GM23338 (cell line): ENCODE data around the gene CSRNP3. TPM values are rescaled to one million over a fixed set of nuclear protein-coding genes. Genes with fewer than 3 reads are reported as not detected.

Experiments
- ATAC-seq: fragments of 200-7000 bp; cut with Tn5 transposase; 3 replicates; pipeline ENCODE4 v1.9.1; 2020
- DNase-seq: peaks from one replicate; pipeline ENCODE4 v3.0.0-alpha.2; 2015; ENCODE audit warnings: low spot score
- H2AFZ ChIP-seq: fragments of 200-600 bp; sonication (generic); 2 replicates; pipeline ENCODE4 v1.8.0; 2016; ENCODE audit warnings: antibody characterized with exemption, mild to moderate bottlenecking, moderate library complexity
- H3F3A ChIP-seq: fragments of 200-600 bp; sonication (generic); replicated peaks from 2 replicates; pipeline ENCODE4 v1.8.0; 2017; ENCODE audit warnings: antibody characterized with exemption, mixed run types, low read depth
- H3K27ac ChIP-seq: fragments of 200-600 bp; sonication (generic); 2 replicates; pipeline ENCODE4 v1.6.1; 2016; ENCODE audit warnings: low read depth
- H3K27me3 ChIP-seq: fragments of 200-600 bp; sonication (generic); 2 replicates; pipeline ENCODE4 v1.8.0; 2016; ENCODE audit warnings: mild to moderate bottlenecking, mixed run types, moderate library complexity; ENCODE audit not compliant: insufficient read depth
- H3K36me3 ChIP-seq: fragments of 200-600 bp; sonication (generic); 2 replicates; pipeline ENCODE4 v1.8.0; 2016; ENCODE audit warnings: mild to moderate bottlenecking; ENCODE audit not compliant: insufficient read depth
- H3K4me1 ChIP-seq: fragments of 200-600 bp; sonication (generic); 2 replicates; pipeline ENCODE4 v1.8.0; 2016; ENCODE audit warnings: mild to moderate bottlenecking, moderate library complexity; ENCODE audit not compliant: insufficient read depth
- H3K4me2 ChIP-seq: fragments of 200-600 bp; sonication (generic); 2 replicates; pipeline ENCODE4 v1.7.1; 2017; ENCODE audit warnings: mixed run types
- H3K4me3 ChIP-seq: fragments of 200-600 bp; sonication (generic); 2 replicates; pipeline ENCODE4 v1.6.1; 2016; ENCODE audit warnings: mixed run types
- H3K79me2 ChIP-seq: fragments of 200-600 bp; sonication (generic); replicated peaks from 2 replicates; pipeline ENCODE4 v1.8.0; 2017; ENCODE audit warnings: mild to moderate bottlenecking; ENCODE audit not compliant: insufficient read depth
- H3K9me2 ChIP-seq: fragments of 200-600 bp; sonication (generic); 2 replicates; pipeline ENCODE4 v1.8.0; 2017; ENCODE audit not compliant: insufficient read depth
- H4K20me1 ChIP-seq: fragments of 200-600 bp; sonication (generic); replicated peaks from 2 replicates; pipeline ENCODE4 v1.8.0; 2017; ENCODE audit warnings: mild to moderate bottlenecking; ENCODE audit not compliant: insufficient read depth
- H3K27ac Mint-ChIP-seq: 2 replicates; pipeline ENCODE4 v1.8.0; 2020; ENCODE audit warnings: inconsistent platforms, mild to moderate bottlenecking, moderate library complexity, mixed read lengths
- H3K27me3 Mint-ChIP-seq: 3 replicates; pipeline ENCODE4 v1.8.0; 2022; ENCODE audit warnings: low read depth, mild to moderate bottlenecking, moderate library complexity, mixed read lengths, inconsistent platforms; ENCODE audit not compliant: insufficient read depth, poor library complexity
- H3K36me3 Mint-ChIP-seq: 3 replicates; pipeline ENCODE4 v1.8.0; 2021; ENCODE audit warnings: low read depth, mild to moderate bottlenecking, inconsistent platforms, moderate library complexity, mixed read lengths
- H3K4me1 Mint-ChIP-seq: 3 replicates; pipeline ENCODE4 v1.8.0; 2020; ENCODE audit warnings: mild to moderate bottlenecking, inconsistent platforms, mixed read lengths
- H3K4me3 Mint-ChIP-seq: 3 replicates; pipeline ENCODE4 v1.8.0; 2021; ENCODE audit warnings: moderate library complexity, mild to moderate bottlenecking, inconsistent platforms, mixed read lengths
- H3K9me3 Mint-ChIP-seq: 3 replicates; pipeline ENCODE4 v1.8.0; 2020; ENCODE audit warnings: moderate library complexity, mild to moderate bottlenecking, inconsistent platforms, mixed read lengths
- CREB1 ChIP-seq: fragments of 250-450 bp; sonication (Bioruptor Pico); IDR thresholded peaks from 2 replicates; pipeline ENCODE4 v1.5.0; 2020; ENCODE audit warnings: low read depth, mild to moderate bottlenecking, moderate library complexity
- EZH2 ChIP-seq: fragments of 200-600 bp; sonication (generic); IDR thresholded peaks from one replicate; pipeline ENCODE4 v1.8.0; 2017; ENCODE audit warnings: antibody characterized with exemption, mild to moderate bottlenecking, low read depth; ENCODE audit not compliant: unreplicated experiment
- EZH2phosphoT487 ChIP-seq: fragments of 200-600 bp; sonication (generic); IDR thresholded peaks from one replicate; pipeline ENCODE4 v1.8.1; 2018; ENCODE audit warnings: antibody characterized with exemption; ENCODE audit not compliant: unreplicated experiment
- JUNB ChIP-seq: IDR thresholded peaks from one replicate; pipeline ENCODE4 v1.6.1; 2016; ENCODE audit warnings: antibody characterized with exemption; ENCODE audit not compliant: unreplicated experiment
- NANOG ChIP-seq: IDR thresholded peaks from 2 replicates; pipeline ENCODE4 v1.6.1; 2016; ENCODE audit warnings: antibody characterized with exemption, borderline replicate concordance
- POLR2AphosphoS5 ChIP-seq: IDR thresholded peaks from 2 replicates; pipeline ENCODE4 v1.6.1; 2016; ENCODE audit warnings: antibody characterized with exemption, low read depth
- STAT1 ChIP-seq: IDR thresholded peaks from one replicate; pipeline ENCODE4 v1.6.1; 2016; ENCODE audit warnings: antibody characterized with exemption; ENCODE audit not compliant: unreplicated experiment
- ZNF114 ChIP-seq: fragments of 250-450 bp; sonication (Bioruptor Pico); IDR thresholded peaks from 2 replicates; pipeline ENCODE4 v1.5.0; 2020; ENCODE audit warnings: mild to moderate bottlenecking, moderate library complexity
- ZNF331 ChIP-seq: fragments of 250-450 bp; sonication (Bioruptor Pico); IDR thresholded peaks from 2 replicates; pipeline ENCODE4 v1.5.0; 2020; ENCODE audit warnings: low read depth, mild to moderate bottlenecking, moderate library complexity
- polyA plus RNA-seq: library from polyadenylated mRNA; unstranded; fragments of >200 nt; fragmentation: Nextera tagmentation; extraction: Ambion mirVana; gene quantifications from 2 replicates; pipeline ENCODE4 v1.2.1, GENCODE V29; 2016
- total RNA-seq: library from RNA; depleted of rRNA; stranded (reverse); fragments of >200 nt; shearing (Covaris generic); gene quantifications from 2 replicates; pipeline ENCODE4 v1.2.3, GENCODE V29; 2014
- TF ChIP-seq, protein P1 (sequence below): IDR thresholded peaks from 2 replicates; pipeline ENCODE4 v1.6.1; 2016; ENCODE audit warnings: antibody characterized with exemption
- TF ChIP-seq, protein P2 (sequence below), 2 experiments: fragments of 200-600 bp in 1 of 2; sonication (generic) in 1 of 2; conservative IDR thresholded peaks; 2 replicates each; pipeline versions ENCODE4 v1.5.1 to v1.6.1; 2016 to 2017; ENCODE audit warnings: antibody characterized with exemption in 2 of 2, low read depth in 2 of 2, mild to moderate bottlenecking in 2 of 2, moderate library complexity in 1 of 2
- TF ChIP-seq, protein P3 (sequence below): IDR thresholded peaks from one replicate; pipeline ENCODE4 v1.6.1; 2018; ENCODE audit warnings: antibody characterized with exemption; ENCODE audit not compliant: unreplicated experiment
- TF ChIP-seq, protein P4 (sequence below): fragments of 250-450 bp; sonication (Bioruptor Pico); IDR thresholded peaks from 2 replicates; pipeline ENCODE4 v1.5.0; 2020; ENCODE audit warnings: mild to moderate bottlenecking, moderate library complexity

The CSRNP3 gene
- total and polyA plus RNA-seq, 2 experiments from 2014 or later, result 3.8 to 6.8 TPM

DNA sequence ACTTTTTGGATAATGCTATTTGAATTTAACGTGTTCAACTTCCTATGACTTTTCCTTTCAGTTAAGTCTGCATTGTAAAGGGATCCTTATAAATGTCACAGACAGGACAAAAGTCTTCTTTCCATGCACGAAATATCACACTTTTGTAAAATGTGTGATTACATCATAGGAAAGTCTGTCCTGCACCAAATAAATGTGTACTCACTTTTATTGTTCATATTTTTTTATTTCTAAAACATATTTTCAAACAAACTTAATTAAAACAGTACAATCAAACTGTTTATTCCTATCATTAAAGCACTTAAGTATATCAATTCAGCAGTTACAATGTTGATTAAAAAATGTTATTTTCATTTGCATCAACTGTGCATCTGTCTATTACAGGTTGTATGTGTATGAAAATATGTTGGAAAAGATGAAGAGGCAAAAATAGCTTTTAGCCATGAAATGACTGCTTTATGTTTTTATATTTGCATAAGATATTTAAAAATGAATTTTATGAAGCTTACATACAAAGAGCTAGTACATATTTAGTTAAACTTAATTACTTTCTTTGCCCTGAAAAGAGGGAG is 105.6 kb downstream of the CSRNP3 start:
- H3K4me3 ChIP-seq, result no peak overlapping the region
- Mint-ChIP-seq H3K4me3 (no peak overlapping the region), H3K27me3 (peaks cover 2% of the 10 kb centered on the region), H3K9me3 (no peaks in the 10 kb centered on the region), H3K27ac (no peak overlapping the region), H3K4me1 (peaks cover 18% of the 10 kb centered on the region), H3K36me3 (no peaks in the 10 kb centered on the region)
- TF ChIP-seq POLR2AphosphoS5, result no peak
- TF ChIP-seq EZH2, result no peak
- no peak for TF ChIP-seq EZH2phosphoT487
- TF ChIP-seq ZNF331 (CRISPR knock-in tag), result no peak
- TF ChIP-seq, protein P1, sequence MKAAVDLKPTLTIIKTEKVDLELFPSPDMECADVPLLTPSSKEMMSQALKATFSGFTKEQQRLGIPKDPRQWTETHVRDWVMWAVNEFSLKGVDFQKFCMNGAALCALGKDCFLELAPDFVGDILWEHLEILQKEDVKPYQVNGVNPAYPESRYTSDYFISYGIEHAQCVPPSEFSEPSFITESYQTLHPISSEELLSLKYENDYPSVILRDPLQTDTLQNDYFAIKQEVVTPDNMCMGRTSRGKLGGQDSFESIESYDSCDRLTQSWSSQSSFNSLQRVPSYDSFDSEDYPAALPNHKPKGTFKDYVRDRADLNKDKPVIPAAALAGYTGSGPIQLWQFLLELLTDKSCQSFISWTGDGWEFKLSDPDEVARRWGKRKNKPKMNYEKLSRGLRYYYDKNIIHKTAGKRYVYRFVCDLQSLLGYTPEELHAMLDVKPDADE, result no peak
- TF ChIP-seq, protein P2, sequence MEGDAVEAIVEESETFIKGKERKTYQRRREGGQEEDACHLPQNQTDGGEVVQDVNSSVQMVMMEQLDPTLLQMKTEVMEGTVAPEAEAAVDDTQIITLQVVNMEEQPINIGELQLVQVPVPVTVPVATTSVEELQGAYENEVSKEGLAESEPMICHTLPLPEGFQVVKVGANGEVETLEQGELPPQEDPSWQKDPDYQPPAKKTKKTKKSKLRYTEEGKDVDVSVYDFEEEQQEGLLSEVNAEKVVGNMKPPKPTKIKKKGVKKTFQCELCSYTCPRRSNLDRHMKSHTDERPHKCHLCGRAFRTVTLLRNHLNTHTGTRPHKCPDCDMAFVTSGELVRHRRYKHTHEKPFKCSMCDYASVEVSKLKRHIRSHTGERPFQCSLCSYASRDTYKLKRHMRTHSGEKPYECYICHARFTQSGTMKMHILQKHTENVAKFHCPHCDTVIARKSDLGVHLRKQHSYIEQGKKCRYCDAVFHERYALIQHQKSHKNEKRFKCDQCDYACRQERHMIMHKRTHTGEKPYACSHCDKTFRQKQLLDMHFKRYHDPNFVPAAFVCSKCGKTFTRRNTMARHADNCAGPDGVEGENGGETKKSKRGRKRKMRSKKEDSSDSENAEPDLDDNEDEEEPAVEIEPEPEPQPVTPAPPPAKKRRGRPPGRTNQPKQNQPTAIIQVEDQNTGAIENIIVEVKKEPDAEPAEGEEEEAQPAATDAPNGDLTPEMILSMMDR (conservative IDR thresholded peaks at IDR 0.05; ENCODE audit: low read depth in 2 of 2), result no peak
- TF ChIP-seq, protein P3, sequence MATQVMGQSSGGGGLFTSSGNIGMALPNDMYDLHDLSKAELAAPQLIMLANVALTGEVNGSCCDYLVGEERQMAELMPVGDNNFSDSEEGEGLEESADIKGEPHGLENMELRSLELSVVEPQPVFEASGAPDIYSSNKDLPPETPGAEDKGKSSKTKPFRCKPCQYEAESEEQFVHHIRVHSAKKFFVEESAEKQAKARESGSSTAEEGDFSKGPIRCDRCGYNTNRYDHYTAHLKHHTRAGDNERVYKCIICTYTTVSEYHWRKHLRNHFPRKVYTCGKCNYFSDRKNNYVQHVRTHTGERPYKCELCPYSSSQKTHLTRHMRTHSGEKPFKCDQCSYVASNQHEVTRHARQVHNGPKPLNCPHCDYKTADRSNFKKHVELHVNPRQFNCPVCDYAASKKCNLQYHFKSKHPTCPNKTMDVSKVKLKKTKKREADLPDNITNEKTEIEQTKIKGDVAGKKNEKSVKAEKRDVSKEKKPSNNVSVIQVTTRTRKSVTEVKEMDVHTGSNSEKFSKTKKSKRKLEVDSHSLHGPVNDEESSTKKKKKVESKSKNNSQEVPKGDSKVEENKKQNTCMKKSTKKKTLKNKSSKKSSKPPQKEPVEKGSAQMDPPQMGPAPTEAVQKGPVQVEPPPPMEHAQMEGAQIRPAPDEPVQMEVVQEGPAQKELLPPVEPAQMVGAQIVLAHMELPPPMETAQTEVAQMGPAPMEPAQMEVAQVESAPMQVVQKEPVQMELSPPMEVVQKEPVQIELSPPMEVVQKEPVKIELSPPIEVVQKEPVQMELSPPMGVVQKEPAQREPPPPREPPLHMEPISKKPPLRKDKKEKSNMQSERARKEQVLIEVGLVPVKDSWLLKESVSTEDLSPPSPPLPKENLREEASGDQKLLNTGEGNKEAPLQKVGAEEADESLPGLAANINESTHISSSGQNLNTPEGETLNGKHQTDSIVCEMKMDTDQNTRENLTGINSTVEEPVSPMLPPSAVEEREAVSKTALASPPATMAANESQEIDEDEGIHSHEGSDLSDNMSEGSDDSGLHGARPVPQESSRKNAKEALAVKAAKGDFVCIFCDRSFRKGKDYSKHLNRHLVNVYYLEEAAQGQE, result no peak
- TF ChIP-seq CREB1, result no peak
- TF ChIP-seq NANOG, result no peak
- TF ChIP-seq ZNF114 (CRISPR knock-in tag), result no peak
- TF ChIP-seq, protein P4, sequence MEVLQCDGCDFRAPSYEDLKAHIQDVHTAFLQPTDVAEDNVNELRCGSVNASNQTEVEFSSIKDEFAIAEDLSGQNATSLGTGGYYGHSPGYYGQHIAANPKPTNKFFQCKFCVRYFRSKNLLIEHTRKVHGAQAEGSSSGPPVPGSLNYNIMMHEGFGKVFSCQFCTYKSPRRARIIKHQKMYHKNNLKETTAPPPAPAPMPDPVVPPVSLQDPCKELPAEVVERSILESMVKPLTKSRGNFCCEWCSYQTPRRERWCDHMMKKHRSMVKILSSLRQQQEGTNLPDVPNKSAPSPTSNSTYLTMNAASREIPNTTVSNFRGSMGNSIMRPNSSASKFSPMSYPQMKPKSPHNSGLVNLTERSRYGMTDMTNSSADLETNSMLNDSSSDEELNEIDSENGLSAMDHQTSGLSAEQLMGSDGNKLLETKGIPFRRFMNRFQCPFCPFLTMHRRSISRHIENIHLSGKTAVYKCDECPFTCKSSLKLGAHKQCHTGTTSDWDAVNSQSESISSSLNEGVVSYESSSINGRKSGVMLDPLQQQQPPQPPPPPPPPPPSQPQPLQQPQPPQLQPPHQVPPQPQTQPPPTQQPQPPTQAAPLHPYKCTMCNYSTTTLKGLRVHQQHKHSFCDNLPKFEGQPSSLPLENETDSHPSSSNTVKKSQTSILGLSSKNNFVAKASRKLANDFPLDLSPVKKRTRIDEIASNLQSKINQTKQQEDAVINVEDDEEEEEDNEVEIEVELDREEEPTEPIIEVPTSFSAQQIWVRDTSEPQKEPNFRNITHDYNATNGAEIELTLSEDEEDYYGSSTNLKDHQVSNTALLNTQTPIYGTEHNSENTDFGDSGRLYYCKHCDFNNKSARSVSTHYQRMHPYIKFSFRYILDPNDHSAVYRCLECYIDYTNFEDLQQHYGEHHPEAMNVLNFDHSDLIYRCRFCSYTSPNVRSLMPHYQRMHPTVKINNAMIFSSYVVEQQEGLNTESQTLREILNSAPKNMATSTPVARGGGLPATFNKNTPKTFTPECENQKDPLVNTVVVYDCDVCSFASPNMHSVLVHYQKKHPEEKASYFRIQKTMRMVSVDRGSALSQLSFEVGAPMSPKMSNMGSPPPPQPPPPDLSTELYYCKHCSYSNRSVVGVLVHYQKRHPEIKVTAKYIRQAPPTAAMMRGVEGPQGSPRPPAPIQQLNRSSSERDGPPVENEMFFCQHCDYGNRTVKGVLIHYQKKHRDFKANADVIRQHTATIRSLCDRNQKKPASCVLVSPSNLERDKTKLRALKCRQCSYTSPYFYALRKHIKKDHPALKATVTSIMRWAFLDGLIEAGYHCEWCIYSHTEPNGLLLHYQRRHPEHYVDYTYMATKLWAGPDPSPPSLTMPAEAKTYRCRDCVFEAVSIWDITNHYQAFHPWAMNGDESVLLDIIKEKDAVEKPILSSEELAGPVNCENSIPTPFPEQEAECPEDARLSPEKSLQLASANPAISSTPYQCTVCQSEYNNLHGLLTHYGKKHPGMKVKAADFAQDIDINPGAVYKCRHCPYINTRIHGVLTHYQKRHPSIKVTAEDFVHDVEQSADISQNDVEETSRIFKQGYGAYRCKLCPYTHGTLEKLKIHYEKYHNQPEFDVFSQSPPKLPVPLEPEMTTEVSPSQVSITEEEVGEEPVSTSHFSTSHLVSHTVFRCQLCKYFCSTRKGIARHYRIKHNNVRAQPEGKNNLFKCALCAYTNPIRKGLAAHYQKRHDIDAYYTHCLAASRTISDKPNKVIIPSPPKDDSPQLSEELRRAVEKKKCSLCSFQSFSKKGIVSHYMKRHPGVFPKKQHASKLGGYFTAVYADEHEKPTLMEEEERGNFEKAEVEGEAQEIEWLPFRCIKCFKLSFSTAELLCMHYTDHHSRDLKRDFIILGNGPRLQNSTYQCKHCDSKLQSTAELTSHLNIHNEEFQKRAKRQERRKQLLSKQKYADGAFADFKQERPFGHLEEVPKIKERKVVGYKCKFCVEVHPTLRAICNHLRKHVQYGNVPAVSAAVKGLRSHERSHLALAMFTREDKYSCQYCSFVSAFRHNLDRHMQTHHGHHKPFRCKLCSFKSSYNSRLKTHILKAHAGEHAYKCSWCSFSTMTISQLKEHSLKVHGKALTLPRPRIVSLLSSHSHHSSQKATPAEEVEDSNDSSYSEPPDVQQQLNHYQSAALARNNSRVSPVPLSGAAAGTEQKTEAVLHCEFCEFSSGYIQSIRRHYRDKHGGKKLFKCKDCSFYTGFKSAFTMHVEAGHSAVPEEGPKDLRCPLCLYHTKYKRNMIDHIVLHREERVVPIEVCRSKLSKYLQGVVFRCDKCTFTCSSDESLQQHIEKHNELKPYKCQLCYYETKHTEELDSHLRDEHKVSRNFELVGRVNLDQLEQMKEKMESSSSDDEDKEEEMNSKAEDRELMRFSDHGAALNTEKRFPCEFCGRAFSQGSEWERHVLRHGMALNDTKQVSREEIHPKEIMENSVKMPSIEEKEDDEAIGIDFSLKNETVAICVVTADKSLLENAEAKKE (CRISPR knock-in tag), result no peak
- no peak for TF ChIP-seq STAT1
- no peak for TF ChIP-seq JUNB
- DNase-seq (no peak), ATAC-seq (no peak)
- no peak overlapping the region for H2AFZ ChIP-seq
- no peaks in the 10 kb centered on the region for H3K27me3 ChIP-seq
- H4K20me1 ChIP-seq, result no peaks in the 10 kb centered on the region
- H3F3A ChIP-seq, result no peaks in the 10 kb centered on the region
- H3K4me1 ChIP-seq, result peaks cover 19% of the 10 kb centered on the region
- no peaks in the 10 kb centered on the region for H3K36me3 ChIP-seq
- H3K27ac ChIP-seq, result no peak overlapping the region
- H3K4me2 ChIP-seq, result no peak overlapping the region
- H3K9me2 ChIP-seq, result no peaks in the 10 kb centered on the region
- H3K79me2 ChIP-seq, result no peaks in the 10 kb centered on the region
